Tibial nerve (tissue), 4 donors: ENCODE results near the gene FLNC.

Source experiments
- EP300 ChIP-seq, 2 donors: sonication (generic); formaldehyde crosslinking; IDR thresholded peaks; one replicate each; pipeline ENCODE4 v1.6.1; 2017; ENCODE audit warnings: antibody characterized with exemption in 2 of 2, mild to moderate bottlenecking in 1 of 2
- POLR2A ChIP-seq, 2 donors: fragments of 450-650 bp; IDR thresholded peaks; one replicate each; pipeline ENCODE4 v1.6.1; 2017; ENCODE audit warnings: antibody characterized with exemption in 2 of 2, mild to moderate bottlenecking in 2 of 2, moderate library complexity in 2 of 2
- TF ChIP-seq, protein P1 (sequence below), 5 experiments: fragments of 200-600 bp in 3 of 5; fragments of 450-650 bp in 2 of 5; sonication (generic) in 3 of 5; IDR thresholded peaks; one replicate each; pipeline ENCODE4 v1.5.1; 2016 to 2019; ENCODE audit warnings: antibody characterized with exemption in 5 of 5, mild to moderate bottlenecking in 3 of 5, moderate library complexity in 2 of 5

DNA sequence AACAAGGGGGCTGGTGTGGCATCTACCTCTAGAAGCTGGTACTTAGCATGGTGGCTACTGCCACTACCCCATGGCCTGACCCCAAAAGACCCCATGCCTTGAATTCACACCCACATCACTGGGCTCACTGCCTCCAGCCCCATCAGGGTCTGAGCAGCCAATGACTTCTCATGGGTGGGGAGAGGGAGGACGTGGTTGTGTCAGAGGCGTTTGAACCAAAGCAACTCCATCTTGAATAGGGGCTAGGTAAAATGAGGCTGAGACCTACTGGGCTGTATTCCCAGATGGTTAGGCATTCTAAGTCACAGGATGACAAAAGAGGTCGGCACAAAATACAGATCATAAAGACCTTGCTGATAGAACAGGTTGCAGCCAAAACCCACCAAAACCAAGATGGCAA lies 65.1 kb downstream of the FLNC start:
- TF ChIP-seq, protein P1, sequence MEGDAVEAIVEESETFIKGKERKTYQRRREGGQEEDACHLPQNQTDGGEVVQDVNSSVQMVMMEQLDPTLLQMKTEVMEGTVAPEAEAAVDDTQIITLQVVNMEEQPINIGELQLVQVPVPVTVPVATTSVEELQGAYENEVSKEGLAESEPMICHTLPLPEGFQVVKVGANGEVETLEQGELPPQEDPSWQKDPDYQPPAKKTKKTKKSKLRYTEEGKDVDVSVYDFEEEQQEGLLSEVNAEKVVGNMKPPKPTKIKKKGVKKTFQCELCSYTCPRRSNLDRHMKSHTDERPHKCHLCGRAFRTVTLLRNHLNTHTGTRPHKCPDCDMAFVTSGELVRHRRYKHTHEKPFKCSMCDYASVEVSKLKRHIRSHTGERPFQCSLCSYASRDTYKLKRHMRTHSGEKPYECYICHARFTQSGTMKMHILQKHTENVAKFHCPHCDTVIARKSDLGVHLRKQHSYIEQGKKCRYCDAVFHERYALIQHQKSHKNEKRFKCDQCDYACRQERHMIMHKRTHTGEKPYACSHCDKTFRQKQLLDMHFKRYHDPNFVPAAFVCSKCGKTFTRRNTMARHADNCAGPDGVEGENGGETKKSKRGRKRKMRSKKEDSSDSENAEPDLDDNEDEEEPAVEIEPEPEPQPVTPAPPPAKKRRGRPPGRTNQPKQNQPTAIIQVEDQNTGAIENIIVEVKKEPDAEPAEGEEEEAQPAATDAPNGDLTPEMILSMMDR (IDR thresholded peaks at IDR 0.05) = no peak
- no peak for TF ChIP-seq EP300 (IDR thresholded peaks at IDR 0.05)
- TF ChIP-seq POLR2A (IDR thresholded peaks at IDR 0.05) = no peak
